Activated CD4-positive, alpha-beta T cell treated with anti-CD3 and anti-CD28 coated beads for 1 hour (primary cell): ENCODE data around the gene EPHB4.
"Not testable (repeated sequence)": the region's sequence is repeated elsewhere in the genome, so short reads cannot be mapped to it uniquely, and the experiment has no call there.

Experiments
- DNase-seq: peaks from one replicate; pipeline ENCODE4 v3.0.0-alpha.2; 2020

The EPHB4 gene

GRCh38 chr7:100783804-100784203, 43.5 kb downstream of the EPHB4 start:
- DNase-seq, result no peak

GRCh38 chr7:100781255-100781654, 46.1 kb downstream of the EPHB4 start:
- no peak for DNase-seq

- DNase-seq, result no peak
Measured at GRCh38 chr7:100779359-100779758, 48.0 kb downstream of the EPHB4 start.

- DNase-seq, result no peak
Measured at GRCh38 chr7:100778061-100778621, 49.2 kb downstream of the EPHB4 start.

GRCh38 chr7:100773491-100773890, 53.8 kb downstream of the EPHB4 start:
- no peak for DNase-seq

GRCh38 chr7:100768784-100769183, 58.5 kb downstream of the EPHB4 start:
- DNase-seq, result no peak

- no peak for DNase-seq
Measured at GRCh38 chr7:100765250-100765649, 62.1 kb downstream of the EPHB4 start.

- no peak for DNase-seq
Measured at GRCh38 chr7:100764841-100765240, 62.5 kb downstream of the EPHB4 start.

- DNase-seq, result no peak
Measured at GRCh38 chr7:100763556-100764140, 63.7 kb downstream of the EPHB4 start.

GRCh38 chr7:100762841-100763240, 64.5 kb downstream of the EPHB4 start:
- DNase-seq, result not testable (repeated sequence)

GRCh38 chr7:100759357-100760171, 67.8 kb downstream of the EPHB4 start:
- no peak for DNase-seq

GRCh38 chr7:100753750-100754149, 73.6 kb downstream of the EPHB4 start:
- no peak for DNase-seq

- DNase-seq, result no peak
Measured at GRCh38 chr7:100752994-100753393, 74.3 kb downstream of the EPHB4 start.
